ENCODE data around the gene TBL1XR1.

GRCh38 chr3:177182352-177182751, 14.9 kb downstream of the TBL1XR1 start:
- TF ChIP-seq, protein P1, sequence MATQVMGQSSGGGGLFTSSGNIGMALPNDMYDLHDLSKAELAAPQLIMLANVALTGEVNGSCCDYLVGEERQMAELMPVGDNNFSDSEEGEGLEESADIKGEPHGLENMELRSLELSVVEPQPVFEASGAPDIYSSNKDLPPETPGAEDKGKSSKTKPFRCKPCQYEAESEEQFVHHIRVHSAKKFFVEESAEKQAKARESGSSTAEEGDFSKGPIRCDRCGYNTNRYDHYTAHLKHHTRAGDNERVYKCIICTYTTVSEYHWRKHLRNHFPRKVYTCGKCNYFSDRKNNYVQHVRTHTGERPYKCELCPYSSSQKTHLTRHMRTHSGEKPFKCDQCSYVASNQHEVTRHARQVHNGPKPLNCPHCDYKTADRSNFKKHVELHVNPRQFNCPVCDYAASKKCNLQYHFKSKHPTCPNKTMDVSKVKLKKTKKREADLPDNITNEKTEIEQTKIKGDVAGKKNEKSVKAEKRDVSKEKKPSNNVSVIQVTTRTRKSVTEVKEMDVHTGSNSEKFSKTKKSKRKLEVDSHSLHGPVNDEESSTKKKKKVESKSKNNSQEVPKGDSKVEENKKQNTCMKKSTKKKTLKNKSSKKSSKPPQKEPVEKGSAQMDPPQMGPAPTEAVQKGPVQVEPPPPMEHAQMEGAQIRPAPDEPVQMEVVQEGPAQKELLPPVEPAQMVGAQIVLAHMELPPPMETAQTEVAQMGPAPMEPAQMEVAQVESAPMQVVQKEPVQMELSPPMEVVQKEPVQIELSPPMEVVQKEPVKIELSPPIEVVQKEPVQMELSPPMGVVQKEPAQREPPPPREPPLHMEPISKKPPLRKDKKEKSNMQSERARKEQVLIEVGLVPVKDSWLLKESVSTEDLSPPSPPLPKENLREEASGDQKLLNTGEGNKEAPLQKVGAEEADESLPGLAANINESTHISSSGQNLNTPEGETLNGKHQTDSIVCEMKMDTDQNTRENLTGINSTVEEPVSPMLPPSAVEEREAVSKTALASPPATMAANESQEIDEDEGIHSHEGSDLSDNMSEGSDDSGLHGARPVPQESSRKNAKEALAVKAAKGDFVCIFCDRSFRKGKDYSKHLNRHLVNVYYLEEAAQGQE (IDR thresholded peaks at IDR 0.05; ENCODE audit: insufficient read depth in 1 of 2, low read depth in 2 of 2, low read length in 2 of 2): no peak
- TF ChIP-seq POLR2AphosphoS5 (IDR thresholded peaks at IDR 0.05; ENCODE audit: low read depth, low read length): no peak
- no peak for TF ChIP-seq SIN3A (IDR thresholded peaks at IDR 0.05; ENCODE audit: borderline replicate concordance, insufficient read depth, low read length)
- TF ChIP-seq TAF1 (IDR thresholded peaks at IDR 0.05; ENCODE audit: borderline replicate concordance, insufficient read depth, low read length): no peak

Data from PFSK-1 (cell line).